ENCODE measurements around the gene RAB40C.

The RAB40C gene

GRCh38 chr16:648781-649589 is 59.1 kb downstream of the RAB40C start, which contains the start of gene WDR90:
Gene WDR90, plus strand, starts transcription at chr16:649365. Its CDS starts 52 bp downstream, at chr16:649417.
- DNase-seq: peak; percentile 95

GRCh38 chr16:649631-650030 is 59.8 kb downstream of the RAB40C start:
- peak; percentile 40 for DNase-seq

DNA sequence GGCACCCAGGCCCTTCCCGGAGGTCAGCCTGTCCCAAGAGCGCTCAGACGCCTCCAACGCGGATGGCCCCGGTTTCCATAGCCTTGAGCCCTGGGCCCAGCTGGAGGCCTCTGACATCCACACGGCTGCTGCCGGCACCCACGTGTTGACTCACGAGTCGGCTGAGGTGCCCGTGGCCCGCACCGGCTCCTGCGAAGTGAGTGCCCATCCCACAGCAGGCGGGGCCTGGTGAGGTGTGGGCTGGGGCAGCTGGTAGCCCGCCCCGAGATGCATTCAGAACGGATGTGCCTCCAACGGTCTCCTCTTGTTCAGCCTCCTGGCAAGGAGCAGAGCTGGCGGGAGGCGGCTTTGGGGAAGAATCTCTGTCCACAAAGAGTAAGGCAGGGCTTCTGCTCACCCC is 62.0 kb downstream of the RAB40C start:
- no peak for DNase-seq

- no peak for DNase-seq
Measured at GRCh38 chr16:652454-653305, 62.8 kb downstream of the RAB40C start.

DNA sequence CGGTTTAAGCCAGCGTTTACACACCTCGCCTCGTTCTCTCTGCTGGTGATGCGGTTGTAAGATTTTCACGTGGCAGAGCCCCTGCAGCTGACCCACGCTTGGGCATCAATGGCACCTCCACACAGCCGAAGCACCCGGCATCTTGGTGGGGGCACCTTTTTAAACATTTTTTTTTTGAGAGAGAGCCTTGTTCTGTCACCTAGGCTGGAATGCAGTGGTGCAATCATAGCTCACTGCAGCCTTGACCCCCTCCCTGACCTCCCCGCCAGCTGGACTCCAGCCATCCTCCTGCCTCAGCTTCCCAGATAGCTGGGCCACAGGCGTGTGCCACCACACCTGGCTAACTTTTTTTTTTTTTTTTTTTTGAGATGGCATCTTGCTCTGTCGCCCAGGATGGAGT is 64.2 kb downstream of the RAB40C start:
- no peak for DNase-seq

GRCh38 chr16:657487-657886 is 67.6 kb downstream of the RAB40C start:
- no peak for DNase-seq

GRCh38 chr16:658679-659571 is 69.1 kb downstream of the RAB40C start:
- DNase-seq: no peak

DNA sequence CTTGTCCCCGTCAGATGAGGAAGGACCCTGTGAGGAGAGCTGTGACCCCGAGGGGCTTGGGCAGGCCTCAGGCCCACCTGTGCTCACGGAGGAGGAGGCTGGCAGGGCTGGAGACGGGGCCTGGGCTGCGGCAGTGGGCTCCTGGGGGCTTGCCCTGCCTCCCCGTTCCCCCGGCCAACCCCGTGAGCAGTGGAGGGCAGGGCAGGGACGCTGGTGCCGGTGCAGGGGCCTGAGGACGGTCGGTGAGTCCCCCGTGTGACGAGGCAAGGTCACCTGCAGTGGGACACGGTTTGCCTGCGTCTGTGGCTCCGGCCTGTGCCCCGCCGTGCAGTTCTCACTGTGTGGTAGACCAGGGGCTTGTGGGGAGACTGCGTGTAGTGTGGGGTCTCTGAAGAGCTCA is 69.8 kb downstream of the RAB40C start:
- DNase-seq: no peak

- DNase-seq: no peak
Measured at GRCh38 chr16:660132-660458, 70.2 kb downstream of the RAB40C start.

GRCh38 chr16:660459-661183 is 70.8 kb downstream of the RAB40C start:
- peak; percentile 80 for DNase-seq

DNA sequence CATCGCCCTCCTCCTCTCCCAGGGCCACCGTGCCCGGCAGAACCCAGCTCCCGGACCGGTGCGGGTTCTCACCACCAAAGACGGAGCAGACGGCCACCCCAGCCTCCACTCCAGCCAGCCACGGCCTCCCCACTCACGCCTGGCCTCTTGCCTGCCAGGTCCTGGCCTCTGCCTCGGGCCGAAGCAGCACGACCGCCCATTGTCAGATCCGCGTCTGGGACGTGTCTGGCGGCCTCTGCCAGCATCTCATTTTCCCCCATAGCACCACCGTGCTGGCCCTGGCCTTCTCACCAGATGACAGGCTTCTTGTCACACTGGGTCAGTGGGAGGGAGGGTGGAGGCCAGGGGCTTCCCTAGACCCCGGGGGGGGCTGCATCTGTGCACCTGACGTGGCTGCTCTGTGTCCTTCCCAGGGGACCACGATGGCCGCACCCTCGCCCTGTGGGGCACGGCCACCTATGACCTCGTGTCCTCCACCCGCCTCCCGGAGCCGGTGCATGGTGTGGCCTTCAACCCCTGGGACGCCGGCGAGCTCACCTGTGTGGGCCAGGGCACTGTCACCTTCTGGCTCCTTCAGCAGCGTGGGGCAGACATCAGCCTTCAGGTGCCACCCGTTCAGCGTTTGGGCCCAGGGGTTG is 71.4 kb downstream of the RAB40C start:
- DNase-seq: no peak

DNA sequence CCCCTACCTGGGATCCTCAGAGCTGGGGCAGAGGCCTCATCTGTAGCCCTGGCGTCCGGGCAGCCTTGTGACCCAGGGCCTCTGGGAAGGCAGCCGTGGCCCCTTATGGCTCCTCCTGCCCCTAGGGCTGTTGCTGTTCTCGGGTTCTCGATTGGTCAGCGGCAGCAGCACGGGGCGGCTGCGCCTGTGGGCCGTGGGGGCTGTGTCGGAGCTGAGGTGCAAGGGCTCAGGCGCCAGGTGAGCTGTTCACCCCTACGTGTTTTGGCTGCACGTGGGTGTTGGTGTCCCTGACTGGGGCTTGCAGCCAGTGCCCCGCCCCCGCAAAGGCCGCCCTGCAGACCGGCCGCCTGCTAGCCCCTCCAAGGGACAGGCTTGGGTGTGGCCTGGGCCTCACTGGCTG is 72.2 kb downstream of the RAB40C start:
- DNase-seq: no peak

- no peak for DNase-seq
Measured at GRCh38 chr16:662597-662996, 72.7 kb downstream of the RAB40C start.

DNA sequence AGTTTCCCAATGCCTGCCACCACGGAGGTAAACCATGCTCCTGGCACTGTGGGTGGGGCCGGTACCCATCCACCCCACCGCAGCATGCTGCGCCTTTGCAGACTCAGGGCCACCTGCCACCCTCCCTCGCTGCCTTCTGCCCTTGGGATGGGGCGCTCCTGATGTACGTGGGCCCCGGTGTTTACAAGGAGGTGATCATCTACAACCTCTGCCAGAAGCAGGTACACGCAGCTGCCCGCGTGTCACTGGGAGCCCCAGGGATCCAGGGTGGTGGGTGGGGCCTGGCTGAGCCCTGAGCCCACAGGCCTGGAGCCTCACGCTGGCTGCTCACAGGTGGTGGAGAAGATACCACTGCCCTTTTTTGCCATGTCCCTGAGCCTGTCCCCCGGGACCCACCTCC is 76.7 kb downstream of the RAB40C start:
- DNase-seq: no peak

DNA sequence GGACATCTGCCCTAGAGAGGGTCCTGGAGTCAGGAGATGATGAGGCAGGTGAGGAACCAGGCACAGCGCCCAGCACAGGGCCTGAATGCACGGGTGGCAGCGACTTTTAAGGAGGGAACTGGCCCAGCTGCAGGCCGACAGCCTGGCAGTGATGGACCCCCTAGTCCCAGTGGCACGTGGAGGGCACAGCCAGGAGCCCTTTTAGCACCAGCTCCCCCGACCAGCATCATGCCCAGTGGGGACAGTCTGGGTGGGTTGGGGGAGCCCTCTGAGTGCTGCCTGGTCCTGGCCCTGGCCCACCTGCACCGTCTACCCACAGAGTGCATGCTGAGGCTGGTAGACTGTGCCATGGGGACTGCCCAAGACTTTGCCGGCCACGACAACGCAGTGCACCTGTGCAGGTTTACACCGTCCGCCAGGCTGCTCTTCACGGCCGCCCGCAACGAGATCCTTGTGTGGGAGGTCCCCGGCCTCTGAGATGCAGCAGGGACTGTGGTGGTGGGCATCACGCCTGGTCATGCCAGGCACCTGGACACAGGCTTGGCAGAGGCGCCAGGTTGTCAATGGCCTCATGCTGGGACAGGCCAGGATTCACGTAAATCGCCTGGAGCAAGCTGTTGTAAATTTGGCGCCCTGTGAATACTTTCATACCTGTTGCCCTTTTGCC is 77.4 kb downstream of the RAB40C start:
- no peak for DNase-seq

DNA sequence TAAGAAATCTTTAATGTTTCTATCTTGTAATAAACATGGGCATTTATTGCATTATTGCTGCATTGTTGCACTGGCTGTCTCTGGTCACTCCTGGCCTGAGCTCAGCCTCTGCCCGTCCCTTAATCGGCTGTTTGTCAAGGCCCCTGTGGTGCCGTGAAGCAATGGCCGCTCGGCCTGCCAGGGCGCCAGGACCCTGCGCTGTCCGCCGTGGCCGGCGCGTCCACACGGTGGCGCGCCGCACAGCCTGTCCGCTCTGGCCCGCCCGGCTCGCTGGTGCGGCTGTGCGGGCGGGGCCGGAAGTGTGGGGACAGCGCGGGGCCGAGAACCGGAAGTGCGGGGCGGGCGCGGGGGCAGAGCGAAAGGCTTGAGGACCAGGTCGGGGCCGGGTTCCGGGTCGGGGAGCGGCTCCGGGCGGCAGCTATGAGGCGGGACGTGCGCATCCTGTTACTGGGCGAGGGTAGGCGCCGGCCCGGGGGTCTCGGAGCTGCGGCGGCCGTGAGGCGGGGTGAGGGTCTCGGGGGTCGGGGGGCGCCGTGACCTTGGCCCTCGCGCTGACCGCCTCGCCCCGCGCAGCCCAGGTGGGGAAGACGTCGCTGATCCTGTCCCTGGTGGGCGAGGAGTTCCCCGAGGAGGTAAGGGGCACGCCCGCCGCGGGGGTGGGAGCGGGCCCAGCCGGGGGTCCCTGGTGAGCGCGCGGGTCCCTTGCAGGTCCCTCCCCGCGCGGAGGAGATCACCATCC is 78.1 kb downstream of the RAB40C start, which contains the start of gene RHOT2:
Gene RHOT2, plus strand, starts transcription at position 353 of the 739 bp plus-strand sequence. Its CDS starts 68 bp downstream, at position 421.
- DNase-seq: peak; percentile 95

GRCh38 chr16:668519-669171 is 78.8 kb downstream of the RAB40C start:
- DNase-seq: no peak

DNA sequence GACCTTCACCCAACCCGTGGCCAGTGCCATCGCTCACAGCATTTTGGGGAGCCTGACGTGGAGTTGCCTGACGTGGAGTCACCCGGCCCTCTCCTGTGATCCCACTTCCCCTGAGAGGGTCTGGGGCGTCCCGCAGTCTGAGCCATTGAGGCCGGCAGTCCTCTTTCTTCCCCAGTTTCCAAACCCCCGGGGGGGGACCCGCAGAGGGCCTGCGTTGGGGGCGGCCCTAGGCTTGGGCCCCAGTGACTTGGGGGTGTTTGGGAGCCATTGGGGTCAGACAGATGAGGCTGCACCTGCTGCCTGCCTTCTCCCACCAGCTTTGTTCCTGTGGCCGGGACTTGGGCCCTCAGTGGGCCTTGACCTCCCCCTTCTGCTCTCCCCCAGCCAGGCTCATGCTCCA is 79.8 kb downstream of the RAB40C start:
- DNase-seq: no peak

GRCh38 chr16:670485-671352 is 80.9 kb downstream of the RAB40C start:
- DNase-seq: no peak

All from stimulated activated CD8-positive, alpha-beta memory T cell treated with anti-CD3 and anti-CD28 coated beads, Interleukin-4, amount 100 ng/mL, for 48 hours (primary cell).